H7 (cell line): ENCODE measurements around the gene SYDE2. TPM values are rescaled to one million over a fixed set of nuclear protein-coding genes. Genes with fewer than 3 reads are reported as not detected.
"Not testable (repeated sequence)": the region's sequence is repeated elsewhere in the genome, so short reads cannot be mapped to it uniquely, and the experiment has no call there.

ENCODE experiments used
- DNase-seq: peaks from one replicate; pipeline ENCODE4 v3.0.0; 2012
- H3K27me3 ChIP-seq: 2 replicates; pipeline ENCODE4 v1.6.0; 2011; ENCODE audit warnings: mild to moderate bottlenecking, low read length; ENCODE audit not compliant: control insufficient read depth, insufficient read depth
- H3K36me3 ChIP-seq: replicated peaks from 2 replicates; pipeline ENCODE4 v1.5.1; 2011; ENCODE audit warnings: low read length; ENCODE audit not compliant: control insufficient read depth, insufficient read depth
- H3K4me3 ChIP-seq: 2 replicates; pipeline ENCODE4 v1.5.1; 2011; ENCODE audit warnings: low read depth, mild to moderate bottlenecking, control low read depth, low read length, moderate library complexity; ENCODE audit not compliant: insufficient read depth
- total RNA-seq: library from RNA; depleted of rRNA; stranded (reverse); fragments of >200 nt; shearing (Covaris generic); gene quantifications from 2 replicates; pipeline ENCODE4 v1.2.3, GENCODE V29; 2014

SYDE2 gene
- total RNA-seq, 1 experiment from 2014 or later, result 13.0 TPM

DNA sequence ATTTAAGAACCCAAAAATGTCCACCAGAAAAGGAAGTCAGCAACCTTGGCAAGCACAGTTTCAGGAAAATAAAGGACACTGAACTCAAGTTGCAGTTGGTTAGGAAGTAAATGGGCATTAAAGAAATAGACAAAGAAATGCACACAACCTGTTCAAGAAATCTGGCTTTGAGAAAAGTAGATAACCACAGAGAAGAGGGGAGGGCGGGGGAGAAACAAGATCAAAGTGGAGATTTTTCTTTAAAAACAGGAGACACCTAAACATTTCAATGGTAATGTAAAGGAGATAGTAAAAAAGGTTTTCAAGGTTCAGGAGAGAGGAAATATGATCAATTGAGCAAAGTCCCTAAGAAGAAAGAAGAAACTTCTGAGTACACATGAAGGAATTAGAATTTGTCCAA is 29.1 kb downstream of the SYDE2 start:
- Histone ChIP-seq H3K4me3 (no peak overlapping the region), H3K27me3 (no peaks in the 10 kb centered on the region), H3K36me3 (no peaks in the 10 kb centered on the region)
- no peak for DNase-seq

DNA sequence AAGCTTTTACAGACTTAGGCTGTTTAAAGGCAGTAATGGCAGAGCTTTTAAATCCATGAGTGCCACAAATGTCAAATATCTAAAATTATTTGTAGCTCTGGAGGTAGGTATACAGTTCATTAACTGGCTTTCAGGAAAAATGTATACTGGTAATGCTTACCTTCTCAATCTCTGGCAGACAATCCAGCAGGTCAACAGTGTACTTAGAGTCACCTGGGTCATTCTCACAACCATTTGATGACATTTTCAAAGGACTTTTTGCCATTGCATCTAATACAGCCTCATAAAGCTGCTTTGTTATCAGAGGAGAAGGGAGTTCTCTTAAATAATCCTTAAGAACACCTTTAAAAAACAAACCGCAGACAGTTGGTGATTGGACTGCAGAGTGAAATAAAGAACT is 31.9 kb downstream of the SYDE2 start:
- H3K36me3 ChIP-seq, result peaks cover 1% of the 10 kb centered on the region; the same call in 1 of the 2 replicates
- DNase-seq, result no peak
- no peaks in the 10 kb centered on the region for H3K27me3 ChIP-seq
- H3K4me3 ChIP-seq, result no peak overlapping the region

GRCh38 chr1:85166351-85166750 is 34.5 kb downstream of the SYDE2 start:
- no peak for DNase-seq
- no peaks in the 10 kb centered on the region for H3K27me3 ChIP-seq

GRCh38 chr1:85158910-85159309 is 41.9 kb downstream of the SYDE2 start:
- Histone ChIP-seq H3K27me3 (no peaks in the 10 kb centered on the region), H3K4me3 (no peak overlapping the region), H3K36me3 (no peaks in the 10 kb centered on the region)
- DNase-seq, result no peak

More at GRCh38 chr1:85166351-85166750, 34.5 kb downstream of the SYDE2 start:
- Histone ChIP-seq H3K36me3 (peaks cover 1% of the 10 kb centered on the region; the same call in 1 of the 2 replicates), H3K4me3 (no peak overlapping the region)

DNA sequence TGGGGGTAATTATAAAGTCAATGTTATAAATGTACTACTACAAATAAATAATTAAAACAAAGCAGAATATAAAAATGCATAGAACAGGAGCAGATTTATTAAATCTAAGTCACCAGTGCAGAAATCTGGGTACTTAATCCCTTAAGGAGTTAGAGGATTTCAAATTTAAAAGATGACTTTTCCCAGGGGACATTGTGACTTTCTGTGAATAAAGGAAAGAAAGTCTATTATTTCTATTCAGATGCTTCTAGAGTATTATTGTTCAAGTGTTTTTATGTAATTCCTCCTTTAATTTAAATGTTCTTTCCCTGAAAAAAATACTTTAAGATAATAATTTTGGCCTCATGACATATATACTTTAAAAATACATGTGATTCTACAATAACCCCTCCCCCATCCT is 43.4 kb downstream of the SYDE2 start:
- H3K36me3 ChIP-seq, result no peaks in the 10 kb centered on the region
- DNase-seq, result no peak
- H3K27me3 ChIP-seq, result no peaks in the 10 kb centered on the region
- no peak overlapping the region for H3K4me3 ChIP-seq

- no peak for DNase-seq
Measured at GRCh38 chr1:85153149-85153891, 47.5 kb downstream of the SYDE2 start.

DNA sequence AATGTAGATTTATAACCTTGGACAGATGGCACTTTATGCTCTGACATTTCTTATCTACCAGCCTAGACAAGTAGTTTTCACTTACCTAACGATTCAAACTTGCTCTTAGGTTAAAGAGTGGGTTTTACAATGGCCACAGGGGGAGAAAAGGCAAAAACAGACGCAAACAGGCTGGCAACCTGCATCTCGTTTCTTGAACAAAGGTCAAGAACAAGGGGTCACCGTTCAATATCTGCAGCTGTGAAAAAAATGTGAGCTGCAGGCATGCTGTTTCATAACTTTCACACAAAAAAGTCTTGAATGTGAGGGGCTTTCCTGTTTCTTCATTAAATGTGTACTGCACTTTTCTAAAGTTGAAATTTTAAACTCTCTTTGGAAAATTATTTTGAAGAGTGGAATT is 49.4 kb downstream of the SYDE2 start:
- H3K4me3 ChIP-seq, result no peak overlapping the region
- no peak for DNase-seq
- H3K27me3 ChIP-seq, result no peaks in the 10 kb centered on the region
- H3K36me3 ChIP-seq, result no peaks in the 10 kb centered on the region

More at GRCh38 chr1:85153149-85153891, 47.5 kb downstream of the SYDE2 start:
- Histone ChIP-seq H3K27me3 (no peaks in the 10 kb centered on the region), H3K36me3 (no peaks in the 10 kb centered on the region), H3K4me3 (no peak overlapping the region)

- Histone ChIP-seq H3K4me3 (no peak overlapping the region), H3K27me3 (no peaks in the 10 kb centered on the region), H3K36me3 (no peaks in the 10 kb centered on the region)
- DNase-seq, result no peak
Measured at GRCh38 chr1:85149805-85150204, 51.0 kb downstream of the SYDE2 start.

GRCh38 chr1:85148524-85149250 is 52.1 kb downstream of the SYDE2 start:
- Histone ChIP-seq H3K27me3 (no peaks in the 10 kb centered on the region), H3K4me3 (no peak overlapping the region), H3K36me3 (no peaks in the 10 kb centered on the region)
- DNase-seq, result no peak

DNA sequence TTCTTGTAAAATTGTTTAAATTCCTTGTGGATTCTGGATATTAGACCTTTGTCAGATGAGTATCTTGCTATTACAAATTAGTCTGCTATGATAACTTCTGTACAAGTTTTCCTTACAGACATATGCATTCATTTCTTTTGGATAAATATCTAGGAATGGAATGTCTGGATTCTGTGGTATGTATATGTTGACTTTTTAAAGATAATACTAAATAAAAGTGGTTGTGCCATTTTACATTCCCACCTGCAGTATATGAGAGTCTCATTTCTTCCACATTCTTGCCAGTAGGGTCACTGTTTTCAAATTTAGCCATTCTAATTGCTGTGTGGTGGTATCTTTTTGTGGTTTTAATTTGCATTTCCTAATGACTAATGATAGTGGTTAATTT is 53.9 kb downstream of the SYDE2 start:
- no peak overlapping the region for H3K4me3 ChIP-seq
- H3K36me3 ChIP-seq, result no peaks in the 10 kb centered on the region
- no peak for DNase-seq
- no peaks in the 10 kb centered on the region for H3K27me3 ChIP-seq

GRCh38 chr1:85146298-85146971 is 54.4 kb downstream of the SYDE2 start:
- not testable (repeated sequence) for H3K27me3 ChIP-seq, H3K36me3 ChIP-seq, H3K4me3 ChIP-seq, DNase-seq

- DNase-seq, result no peak
- Histone ChIP-seq H3K27me3 (no peaks in the 10 kb centered on the region), H3K4me3 (no peak overlapping the region), H3K36me3 (no peaks in the 10 kb centered on the region)
Measured at GRCh38 chr1:85144351-85144750, 56.5 kb downstream of the SYDE2 start.

DNA sequence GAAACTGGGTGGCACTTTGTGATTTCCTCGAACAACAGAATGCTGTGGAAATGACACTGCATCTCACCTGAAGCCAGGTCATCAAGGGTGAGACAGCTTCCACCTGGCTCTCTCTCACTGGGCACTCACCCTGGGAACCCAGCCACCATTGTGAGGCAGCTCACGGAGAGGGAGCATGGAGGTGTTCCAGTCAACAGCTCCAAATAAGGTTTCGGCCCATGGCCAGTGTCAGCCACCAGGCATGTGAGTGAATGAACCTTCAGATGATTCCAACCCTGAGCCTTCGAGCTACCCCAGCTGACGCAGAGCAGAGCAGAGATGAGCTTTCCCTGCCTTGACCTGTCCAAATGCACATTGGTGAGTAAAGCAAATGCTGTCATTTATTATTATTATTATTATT is 58.1 kb downstream of the SYDE2 start:
- DNase-seq, result no peak
- H3K27me3 ChIP-seq, result no peaks in the 10 kb centered on the region
- no peak overlapping the region for H3K4me3 ChIP-seq
- no peaks in the 10 kb centered on the region for H3K36me3 ChIP-seq

- H3K36me3 ChIP-seq, H3K27me3 ChIP-seq, DNase-seq, H3K4me3 ChIP-seq: not testable (repeated sequence)
Measured at GRCh38 chr1:85138439-85138838, 62.4 kb downstream of the SYDE2 start.

DNA sequence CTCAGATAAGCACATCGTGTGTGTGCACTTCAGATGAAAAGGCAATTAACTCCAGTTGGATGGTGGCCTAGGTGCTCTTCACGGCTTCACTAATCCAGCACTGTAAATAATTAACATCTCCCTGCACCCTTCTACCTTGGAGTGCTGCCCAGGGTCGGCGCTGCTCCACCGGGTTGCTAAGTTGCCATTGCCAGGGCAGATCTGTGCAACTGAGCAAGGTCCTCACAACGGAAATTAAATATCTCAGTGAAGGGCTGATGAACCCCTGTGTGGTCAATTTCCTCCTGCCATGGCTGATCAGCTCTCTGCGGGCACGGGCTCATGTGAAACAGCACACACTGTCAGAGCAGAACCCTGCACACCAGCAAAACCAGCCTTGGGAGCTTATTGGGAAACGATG is 63.2 kb downstream of the SYDE2 start:
- no peaks in the 10 kb centered on the region for H3K27me3 ChIP-seq
- no peaks in the 10 kb centered on the region for H3K36me3 ChIP-seq
- H3K4me3 ChIP-seq, result no peak overlapping the region
- DNase-seq, result no peak
